ENCODE data around the gene BZW2.
"Not testable (repeated sequence)": the region's sequence is repeated elsewhere in the genome, so short reads cannot be mapped to it uniquely, and the experiment has no call there.

Gene BZW2

DNA sequence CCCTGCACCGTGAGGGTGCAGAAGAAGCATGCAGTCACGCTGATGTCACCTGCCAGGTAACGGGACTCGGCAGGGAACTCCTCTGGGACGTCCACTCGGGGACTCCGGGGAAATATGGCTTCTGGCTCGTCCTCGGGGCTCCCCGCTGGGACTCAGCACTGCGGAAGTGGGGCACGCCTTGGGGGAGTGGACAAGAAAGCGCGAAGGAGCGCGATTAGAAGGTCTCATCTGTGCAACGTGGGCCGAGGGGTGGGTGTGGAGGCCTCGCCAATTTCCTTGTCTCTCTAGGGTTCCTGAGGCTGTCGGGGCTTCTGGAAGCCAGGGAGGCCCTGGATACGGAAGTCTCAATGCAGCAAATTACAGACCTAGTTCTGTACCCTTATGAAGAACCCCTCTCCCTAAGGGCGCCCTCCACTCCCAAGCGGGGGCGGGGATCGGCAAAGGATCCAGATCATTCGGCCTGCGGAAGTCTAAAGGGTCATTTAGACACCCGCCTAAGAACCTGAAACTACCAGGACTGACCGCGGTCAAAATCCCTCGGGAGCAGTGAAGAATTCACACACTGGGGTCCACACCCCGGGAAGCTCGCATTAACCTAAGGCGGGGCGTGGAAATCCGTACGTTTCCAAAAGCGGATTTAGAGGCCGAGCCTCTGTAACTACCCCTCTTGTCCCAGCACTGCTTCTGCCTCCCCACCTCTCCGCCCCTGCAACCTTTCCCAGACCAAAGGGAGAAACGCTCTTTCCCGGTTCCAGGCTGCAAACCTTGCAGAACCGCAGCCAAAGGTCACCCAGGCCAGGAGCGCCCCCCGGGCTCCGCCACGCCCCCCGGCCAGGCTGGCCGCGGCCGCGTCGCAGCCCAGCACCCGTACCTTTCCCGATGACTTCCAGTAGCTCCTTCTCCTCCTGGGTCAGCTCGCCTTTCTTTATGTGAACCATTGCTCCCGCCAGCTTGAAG is 1.1 kb upstream of the BZW2 start:
- no peak for DNase-seq (ENCODE audit: low read depth, low spot score)

DNA sequence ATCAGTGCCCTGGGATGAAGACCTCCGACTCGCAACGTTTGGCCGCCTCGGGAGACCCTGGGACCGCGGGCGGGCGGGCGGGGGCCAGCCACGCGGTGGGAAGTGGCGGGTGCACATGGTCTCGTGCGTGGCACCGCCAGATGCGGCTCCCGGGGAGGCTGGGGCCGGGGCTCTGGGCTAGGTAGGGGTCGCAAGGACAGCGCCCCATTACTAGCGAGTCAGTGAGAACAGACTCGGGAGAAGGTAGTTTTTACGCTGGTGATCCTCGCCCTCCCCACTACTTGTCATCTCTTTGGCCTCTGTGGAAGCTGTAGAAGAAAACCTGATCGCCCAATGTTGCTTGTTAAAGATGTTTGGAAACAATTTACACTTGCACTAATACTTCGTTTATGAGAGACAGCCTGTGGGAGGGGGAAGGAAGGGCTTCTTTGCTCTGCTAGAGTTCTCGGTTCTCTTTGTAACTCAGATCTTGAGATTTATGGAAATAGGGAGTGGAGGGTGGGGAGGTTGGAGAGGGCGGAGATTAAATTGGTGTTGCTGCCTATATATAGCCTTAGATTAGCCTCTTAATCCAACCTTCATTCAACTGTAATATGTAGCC is 591 bp downstream of the BZW2 start:
- DNase-seq (ENCODE audit: low read depth, low spot score) = no peak

DNA sequence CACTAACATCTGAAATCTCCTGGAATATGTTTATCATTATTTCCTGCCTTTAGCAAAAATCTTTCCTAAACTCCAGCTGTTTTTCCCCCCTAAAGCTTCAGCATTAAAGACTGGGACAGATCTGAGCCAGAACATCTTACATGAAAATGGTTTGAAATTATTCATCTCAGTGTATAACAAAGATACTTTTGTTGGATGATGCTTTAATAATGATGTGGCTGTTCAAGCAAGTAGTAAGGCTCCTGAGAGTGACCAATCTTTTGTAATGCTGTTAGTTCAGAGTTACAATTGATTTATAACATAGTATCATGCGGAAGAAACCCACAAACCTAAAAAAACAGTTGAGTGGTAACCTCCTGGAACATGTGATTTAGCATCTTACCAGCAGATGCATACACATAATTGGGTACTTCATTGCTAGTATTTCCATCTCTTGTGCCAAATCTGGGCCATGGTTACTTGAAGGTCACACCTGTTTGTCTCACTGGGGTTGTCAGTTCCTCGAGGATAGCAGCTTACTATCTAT is 1.5 kb downstream of the BZW2 start:
- no peak for DNase-seq (ENCODE audit: low read depth, low spot score)

DNA sequence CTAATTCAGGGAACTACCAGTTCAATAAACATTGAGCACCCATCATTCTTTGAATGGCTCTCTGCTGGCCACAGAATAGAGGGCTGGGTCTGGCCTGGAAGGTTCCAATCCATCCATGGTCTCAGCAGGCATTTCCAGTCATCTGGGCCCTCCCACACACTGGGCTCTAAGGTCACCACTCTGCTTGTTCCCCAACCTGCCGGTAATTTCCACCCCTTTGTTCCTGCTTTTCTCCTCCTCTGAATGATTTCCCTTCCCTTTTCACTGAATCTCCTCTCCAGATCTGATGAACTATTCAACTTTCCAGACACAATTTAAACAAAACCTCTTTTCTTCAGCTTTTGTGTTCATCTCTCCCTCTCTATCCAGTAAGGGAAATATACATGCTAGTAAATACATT is 2.6 kb downstream of the BZW2 start:
- DNase-seq (ENCODE audit: low read depth, low spot score) = no peak

DNA sequence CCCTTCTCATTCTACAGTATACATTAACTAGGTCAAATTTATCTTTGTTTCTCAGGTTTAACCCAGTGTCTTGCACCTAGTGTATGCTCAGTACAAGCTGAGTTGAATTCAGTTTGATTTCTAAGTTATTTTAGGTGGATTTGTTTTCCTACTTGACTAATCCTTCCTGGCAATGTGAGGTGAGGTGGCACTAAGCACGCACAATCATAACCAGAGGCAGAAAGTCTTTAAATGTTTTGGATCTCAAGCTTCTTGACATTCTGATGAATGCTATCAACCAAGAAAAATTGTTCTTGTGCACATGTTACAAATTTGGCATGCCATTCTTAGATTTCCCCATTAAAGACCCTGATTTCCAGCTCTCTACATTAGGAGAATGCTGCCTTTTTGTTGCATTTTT is 3.2 kb downstream of the BZW2 start:
- no peak for DNase-seq (ENCODE audit: low read depth, low spot score)

DNA sequence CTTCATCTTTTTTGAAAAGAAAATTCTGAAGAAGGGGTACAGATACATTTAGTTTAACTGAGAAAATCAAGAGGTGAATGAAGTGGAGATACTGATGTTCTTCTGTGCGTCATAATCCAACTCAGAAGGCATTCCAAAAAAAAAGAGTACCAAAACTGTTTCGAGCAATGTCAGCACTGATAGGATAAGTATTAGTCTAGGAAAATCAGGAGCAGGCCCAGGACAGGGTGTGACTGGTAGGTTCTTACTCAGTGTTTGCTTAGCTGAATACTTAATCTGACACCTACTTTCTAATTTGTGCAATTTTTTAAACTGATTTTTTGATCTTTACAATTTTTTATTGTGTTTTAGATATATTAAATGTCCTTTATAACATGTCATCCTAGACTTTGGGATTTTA is 4.3 kb downstream of the BZW2 start:
- DNase-seq (ENCODE audit: low read depth, low spot score) = no peak

DNA sequence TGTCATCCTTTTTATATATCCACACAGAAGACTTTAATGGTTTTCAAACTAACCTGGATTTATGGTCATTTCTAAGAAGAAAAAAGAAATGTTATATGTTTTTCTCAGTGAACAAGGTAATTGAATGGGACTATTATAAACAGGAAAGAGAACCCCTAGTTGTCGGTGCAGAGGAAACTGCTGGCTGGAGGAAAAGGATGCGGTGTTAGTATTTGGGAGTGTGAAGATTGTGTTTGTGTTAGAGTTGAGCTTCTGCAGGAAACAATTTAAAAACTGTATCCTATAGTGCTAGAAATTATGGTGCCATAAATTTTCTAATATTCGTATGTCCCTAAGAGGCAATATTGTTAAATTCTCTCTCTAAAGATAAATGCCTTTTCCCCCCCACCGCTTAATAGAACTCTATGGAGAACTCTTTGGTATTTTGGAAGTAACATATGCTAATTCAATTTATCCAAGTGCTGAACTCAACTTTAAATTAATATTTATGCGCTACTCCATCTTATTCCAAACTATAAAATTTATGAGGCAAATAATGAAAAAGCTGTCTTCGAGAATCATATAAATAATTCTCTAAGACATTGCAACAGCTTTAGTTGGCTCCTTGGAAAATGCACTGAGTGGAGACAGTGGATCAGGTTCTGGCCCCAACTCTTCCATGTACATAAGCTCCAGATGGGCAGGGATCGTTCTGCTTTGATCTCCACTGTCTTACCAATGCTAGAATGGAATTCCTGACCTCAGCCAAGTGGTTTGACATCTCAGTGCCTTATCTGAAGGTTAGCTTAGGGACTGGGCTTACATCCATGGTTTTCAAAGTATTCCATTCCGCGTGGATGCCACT is 5.6 kb downstream of the BZW2 start:
- DNase-seq (ENCODE audit: low read depth, low spot score) = no peak

DNA sequence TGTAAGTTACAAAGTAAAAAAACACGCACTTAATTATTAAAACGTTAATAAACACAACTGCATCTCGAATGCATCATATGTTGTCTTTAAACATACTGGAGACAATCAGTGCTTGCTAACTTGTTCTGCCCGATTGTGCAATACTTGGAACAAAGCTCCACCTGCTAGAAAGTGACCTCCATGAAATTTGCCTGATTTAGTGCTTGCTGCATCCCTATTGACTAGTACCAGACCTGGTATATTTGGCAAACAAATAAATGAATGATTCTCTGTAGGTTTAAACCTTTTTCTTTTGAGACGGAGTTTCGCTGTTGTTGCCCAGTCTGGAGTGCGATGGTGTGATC is 6.2 kb downstream of the BZW2 start:
- no peak for DNase-seq (ENCODE audit: low read depth, low spot score)

DNA sequence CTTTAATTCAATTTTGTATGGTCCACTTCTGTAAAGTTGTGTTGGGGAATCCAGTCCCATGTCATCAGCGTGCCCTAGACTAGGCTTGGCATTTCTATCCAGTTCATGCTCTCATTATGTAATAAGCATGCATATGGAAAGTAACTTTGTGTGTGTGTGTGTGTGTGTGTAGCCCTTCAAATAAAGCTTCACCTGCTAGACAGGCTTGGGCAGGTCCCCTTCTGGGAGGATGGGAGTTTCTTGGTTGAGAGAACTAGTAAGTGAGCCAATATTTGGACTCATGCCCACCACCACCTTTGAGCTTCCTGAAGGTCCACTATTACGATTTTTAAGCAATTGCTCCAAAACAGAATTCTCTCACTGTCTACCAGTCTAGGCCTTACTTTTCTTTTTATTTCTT is 6.9 kb downstream of the BZW2 start:
- no peak for DNase-seq (ENCODE audit: low read depth, low spot score)

DNA sequence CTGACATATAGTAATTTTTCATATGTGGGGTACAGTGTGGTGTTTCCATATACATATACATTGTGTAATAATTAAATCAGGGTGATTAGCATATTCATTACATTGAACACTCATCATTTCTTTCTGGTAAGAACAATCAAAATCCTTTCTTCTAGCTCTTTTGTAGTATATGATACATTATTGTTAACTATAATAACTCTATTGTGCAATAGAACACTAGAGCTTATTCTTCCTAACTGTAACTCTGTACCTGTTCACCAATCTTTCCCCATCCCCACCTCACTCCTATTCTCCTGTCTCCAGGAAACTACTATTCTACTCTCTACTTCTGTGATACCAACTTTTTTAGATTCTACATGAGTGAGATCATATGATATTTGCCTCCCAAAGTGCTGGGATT is 9.4 kb downstream of the BZW2 start:
- no peak for DNase-seq (ENCODE audit: low read depth, low spot score)

DNA sequence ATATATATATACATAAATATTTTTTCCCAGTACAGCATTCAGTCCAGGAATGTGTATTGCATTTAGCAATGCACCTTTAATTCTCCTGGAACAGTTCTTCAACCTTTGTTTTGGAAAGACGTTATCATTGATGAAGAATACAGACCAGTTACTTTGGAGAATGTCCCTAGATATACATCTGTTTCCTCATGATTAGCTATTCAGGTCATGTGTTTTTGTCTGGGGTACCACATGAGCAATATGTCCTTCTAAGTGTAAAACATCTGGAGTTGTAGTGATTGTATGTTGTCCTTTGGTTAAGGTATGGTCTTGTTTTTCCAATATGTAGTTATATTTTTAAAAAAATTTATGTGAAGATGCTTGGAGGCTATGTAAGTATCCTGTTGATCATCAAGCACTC is 10.2 kb downstream of the BZW2 start:
- no peak for DNase-seq (ENCODE audit: low read depth, low spot score)

DNA sequence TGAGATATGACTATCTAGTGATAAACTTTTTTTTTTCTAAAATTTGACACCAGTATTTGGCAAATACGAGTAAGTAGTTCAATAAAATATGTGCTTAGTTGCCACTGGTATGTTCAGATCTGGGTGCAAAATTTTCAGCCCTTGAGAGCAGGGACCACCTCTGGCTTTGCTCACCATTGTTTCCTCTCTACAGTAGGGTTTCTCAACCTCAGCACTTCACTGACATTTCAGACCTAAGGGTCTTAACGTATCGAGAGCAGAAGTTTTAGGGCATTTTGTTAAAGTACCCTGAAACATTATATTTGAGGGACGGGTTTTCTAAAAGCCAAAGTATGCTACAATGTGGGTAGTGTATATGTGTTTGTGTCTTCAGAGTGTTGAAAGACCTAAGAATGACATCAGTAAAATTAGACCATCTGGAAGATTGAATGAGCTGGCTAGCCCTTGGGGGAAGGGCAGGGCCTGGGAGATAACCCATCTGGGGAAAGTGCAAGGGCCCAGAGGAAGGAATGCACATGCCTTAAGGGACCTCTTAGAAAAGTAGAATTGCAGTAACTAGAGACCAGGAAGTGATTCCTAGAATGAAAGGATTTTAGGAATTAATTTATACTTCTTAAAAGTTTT is 11.8 kb downstream of the BZW2 start:
- no peak for DNase-seq (ENCODE audit: low read depth, low spot score)

DNA sequence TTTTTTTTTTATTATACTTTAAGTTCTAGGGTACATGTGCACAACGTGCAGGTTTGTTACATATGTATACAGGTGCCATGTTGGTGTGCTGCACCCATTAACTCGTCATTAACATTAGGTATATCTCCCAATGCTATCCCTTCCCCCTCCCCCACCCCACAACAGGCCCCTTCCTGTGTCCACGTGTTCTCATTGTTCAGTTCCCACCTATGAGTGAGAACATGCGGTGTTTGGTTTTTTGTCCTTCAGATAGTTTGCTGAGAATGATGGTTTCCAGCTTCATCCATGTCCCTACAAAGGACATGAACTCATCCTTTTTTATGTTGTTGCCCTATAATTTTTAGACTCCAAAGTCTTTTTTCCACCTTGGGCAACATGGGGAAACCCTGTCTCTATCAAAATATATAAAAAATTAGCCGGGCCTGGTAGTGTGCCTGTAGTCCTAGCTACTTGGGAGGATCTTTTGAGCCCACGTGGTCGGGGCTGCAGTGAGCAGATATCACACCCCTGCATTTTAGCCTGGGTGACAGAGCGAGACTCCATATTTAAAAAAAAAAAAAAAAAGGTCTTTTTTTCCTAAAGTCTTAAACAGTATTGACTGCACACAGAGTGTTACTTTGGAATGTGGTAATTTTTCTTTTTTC is 14.0 kb downstream of the BZW2 start:
- not testable (repeated sequence) for DNase-seq (ENCODE audit: low read depth, low spot score)

DNA sequence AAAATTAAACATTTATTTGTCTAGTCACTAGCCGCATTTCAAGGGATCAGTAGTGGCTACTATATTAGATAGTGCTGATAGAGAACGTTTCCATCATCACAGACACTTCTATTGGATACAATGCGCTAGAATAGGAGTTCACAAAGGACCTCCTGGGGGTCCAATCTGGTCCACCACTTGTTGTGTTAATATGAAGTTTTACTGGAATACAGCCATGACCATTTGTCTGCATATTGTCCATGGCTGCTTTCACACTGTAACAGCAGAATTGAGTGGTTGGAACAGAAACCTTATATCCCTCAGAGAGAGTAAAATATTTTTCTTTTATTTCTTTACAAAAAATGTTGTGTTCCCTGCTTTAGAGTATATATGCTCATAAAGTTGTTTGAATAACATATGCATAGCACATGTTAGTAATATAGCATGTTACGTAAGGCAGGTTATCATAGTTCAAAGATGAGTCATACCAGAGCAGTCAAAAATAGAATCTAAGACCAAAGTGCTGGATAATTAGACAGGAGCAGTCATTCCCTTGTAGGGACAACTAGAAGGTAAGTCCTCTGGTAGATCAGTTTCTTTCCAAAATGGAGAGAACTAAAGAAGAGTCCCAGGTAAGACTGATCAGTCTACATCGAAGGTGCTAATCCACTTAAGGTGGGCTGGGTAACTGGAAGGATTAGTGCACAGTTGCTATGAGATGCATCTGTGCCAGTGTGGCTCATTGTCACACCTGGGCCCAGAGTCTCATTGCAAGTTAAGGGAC is 14.9 kb downstream of the BZW2 start:
- DNase-seq (ENCODE audit: low read depth, low spot score) = no peak

DNA sequence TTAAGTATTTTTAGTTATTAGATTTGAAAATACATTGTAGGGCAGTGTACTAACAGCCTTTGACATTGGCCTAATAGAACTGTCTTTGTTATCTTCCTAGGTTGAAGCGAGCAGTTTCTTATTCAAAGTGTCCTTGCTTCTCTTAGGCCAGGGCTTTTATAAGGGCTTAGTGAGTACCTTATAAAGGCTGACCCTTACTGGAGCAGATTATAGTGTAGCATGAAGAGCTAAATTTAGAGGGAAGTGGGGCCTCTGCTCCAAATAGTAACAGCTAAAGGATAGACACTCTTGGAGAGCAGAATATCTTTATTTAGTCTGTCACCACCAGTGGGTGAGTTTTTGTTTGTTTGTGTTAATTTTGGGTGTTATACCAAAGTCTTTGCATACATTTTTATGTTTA is 15.9 kb downstream of the BZW2 start:
- no peak for DNase-seq (ENCODE audit: low read depth, low spot score)

DNA sequence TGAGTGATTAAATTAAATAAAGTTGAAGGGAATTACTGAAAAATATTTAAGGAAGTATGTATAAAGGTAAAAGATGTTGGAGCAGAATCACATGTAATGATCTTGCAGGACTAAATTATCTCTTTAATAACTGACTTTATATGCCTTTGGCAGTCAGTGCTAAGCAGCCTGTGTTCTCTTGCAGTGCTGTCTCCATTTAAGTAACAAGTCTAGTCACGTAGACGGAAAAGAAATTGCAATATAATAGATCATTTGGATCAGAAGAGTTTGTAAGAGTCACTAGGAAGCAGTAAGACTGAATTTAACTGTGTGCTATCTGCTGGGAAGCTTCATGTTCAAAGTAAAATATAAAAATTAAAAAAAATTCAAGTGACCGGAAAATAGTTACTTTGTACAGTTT is 21.4 kb downstream of the BZW2 start:
- no peak for DNase-seq (ENCODE audit: low read depth, low spot score)

DNA sequence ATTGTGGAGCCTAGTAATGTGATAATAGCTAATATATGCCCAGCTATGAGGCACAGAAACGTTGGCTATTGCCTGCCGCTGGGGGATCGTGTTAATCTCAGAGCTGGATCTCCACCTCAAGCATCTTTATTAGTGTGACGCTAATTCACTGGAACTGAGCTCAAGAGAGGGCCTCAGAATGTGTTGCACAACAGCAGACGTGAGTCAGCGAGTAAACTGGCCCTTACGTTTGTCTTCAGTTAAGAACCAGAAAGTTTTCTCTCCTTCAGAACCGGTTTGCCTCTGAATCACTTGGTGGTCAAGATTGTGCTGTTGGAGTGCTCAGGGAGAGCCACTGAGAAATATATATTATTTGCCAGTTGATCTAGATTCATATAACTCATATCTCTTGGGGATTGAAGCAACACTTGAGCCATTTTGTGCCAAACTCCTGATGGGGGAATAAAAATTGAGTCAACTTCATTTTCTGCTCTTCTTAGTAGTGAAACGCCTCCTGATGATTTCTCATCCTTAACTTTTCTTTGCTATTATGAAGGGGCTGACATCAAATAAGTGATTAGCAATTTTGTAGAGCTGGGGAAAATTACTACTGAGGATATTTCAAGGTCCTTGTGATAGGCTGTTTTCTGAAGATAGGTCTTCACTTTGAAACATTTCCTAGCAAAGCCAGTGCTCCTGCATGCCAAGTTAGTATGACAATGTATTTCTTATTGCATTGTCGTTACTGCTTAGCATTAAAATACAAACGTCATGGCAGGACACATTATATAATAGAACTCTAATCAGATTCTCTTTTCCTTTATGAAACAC is 22.3 kb downstream of the BZW2 start:
- peak; percentile 79 for DNase-seq (ENCODE audit: low read depth, low spot score)

DNA sequence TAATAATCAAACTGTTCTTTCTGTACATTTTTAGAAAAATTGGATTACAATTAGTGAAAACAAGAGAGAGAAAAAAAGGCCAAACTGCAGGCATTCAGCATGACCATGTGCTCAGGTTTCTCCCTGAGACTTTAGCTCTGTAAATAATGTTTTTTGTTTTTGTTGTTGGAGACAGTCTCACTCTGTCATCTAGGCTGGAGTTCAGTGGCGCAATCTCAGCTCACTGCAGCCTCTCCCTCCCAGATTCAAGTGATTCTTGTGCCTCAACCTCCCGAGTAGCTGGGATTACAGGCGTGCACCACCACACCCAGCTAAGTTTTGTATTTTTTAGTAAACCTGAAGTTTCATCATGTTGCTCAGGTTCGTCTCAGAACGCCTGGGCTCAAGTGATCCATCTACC is 23.0 kb downstream of the BZW2 start:
- DNase-seq (ENCODE audit: low read depth, low spot score) = no peak

DNA sequence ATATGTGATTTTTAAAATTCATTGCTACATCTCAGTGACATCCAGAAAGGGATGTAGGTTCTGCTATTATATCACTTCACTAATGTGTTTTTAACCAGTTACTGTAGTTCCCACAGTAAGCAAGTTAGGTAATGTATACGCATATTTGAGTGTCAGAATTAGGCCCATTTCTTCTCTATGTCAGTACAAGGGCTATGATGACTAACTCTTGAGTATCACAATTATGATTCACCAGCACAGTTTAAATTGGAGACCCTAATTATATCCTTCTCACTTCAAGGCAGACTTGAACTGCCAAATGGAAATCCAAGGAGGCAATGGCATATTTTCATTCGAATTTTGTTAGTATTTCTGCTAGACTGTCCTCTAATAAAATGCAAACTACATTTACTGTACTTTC is 23.6 kb downstream of the BZW2 start:
- DNase-seq (ENCODE audit: low read depth, low spot score) = no peak

DNA sequence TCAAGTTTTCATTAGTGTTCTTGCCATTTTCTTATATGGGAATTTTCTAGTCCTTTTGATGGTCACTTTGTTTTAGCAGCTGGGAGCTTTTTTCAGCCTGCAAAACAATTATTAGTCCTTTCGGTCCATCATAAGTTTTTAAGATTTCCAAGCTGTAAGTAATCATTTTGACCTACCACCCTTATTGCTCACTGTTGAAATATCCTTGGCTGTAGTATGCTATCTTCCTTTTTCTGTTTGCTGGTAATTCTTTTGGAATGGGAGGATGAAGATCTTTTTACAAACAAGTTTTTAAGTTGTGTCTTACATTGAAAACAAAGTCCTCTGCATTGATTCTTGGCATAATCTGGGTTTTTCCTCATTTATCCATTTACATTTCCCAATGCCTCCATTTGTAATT is 24.0 kb downstream of the BZW2 start:
- DNase-seq (ENCODE audit: low read depth, low spot score) = no peak
